Hepatocyte (in vitro differentiated cells): ENCODE data around the gene KRTCAP3. TPM values are rescaled to one million over a fixed set of nuclear protein-coding genes. Genes with fewer than 3 reads are reported as not detected.

Experiments
- DNase-seq: peaks from one replicate; pipeline ENCODE4 v3.0.0-alpha.2; 2016; ENCODE audit warnings: low spot score
- H2AFZ ChIP-seq: fragments of 200-600 bp; sonication (generic); 2 replicates; pipeline ENCODE4 v1.6.0; 2016; ENCODE audit warnings: antibody characterized with exemption, mild to moderate bottlenecking
- H3K27ac ChIP-seq: fragments of 200-600 bp; sonication (generic); 2 replicates; pipeline ENCODE4 v1.5.1; 2016; ENCODE audit warnings: mild to moderate bottlenecking
- H3K27me3 ChIP-seq: fragments of 200-600 bp; sonication (generic); 2 replicates; pipeline ENCODE4 v1.6.1; 2016
- H3K36me3 ChIP-seq: fragments of 200-600 bp; sonication (generic); replicated peaks from 2 replicates; pipeline ENCODE4 v1.5.1; 2016; ENCODE audit warnings: low read depth; ENCODE audit not compliant: insufficient read depth
- H3K4me1 ChIP-seq: fragments of 200-600 bp; sonication (generic); 2 replicates; pipeline ENCODE4 v1.5.1; 2016; ENCODE audit warnings: mild to moderate bottlenecking, moderate library complexity; ENCODE audit not compliant: insufficient read depth
- H3K4me2 ChIP-seq: fragments of 200-600 bp; sonication (generic); 2 replicates; pipeline ENCODE4 v1.6.0; 2016
- H3K4me3 ChIP-seq: fragments of 200-600 bp; sonication (generic); 2 replicates; pipeline ENCODE4 v1.5.1; 2016; ENCODE audit warnings: mild to moderate bottlenecking
- H3K79me2 ChIP-seq: fragments of 200-600 bp; sonication (generic); 2 replicates; pipeline ENCODE4 v1.6.0; 2017; ENCODE audit warnings: mild to moderate bottlenecking
- H3K9me2 ChIP-seq: fragments of 200-600 bp; sonication (generic); replicated peaks from 2 replicates; pipeline ENCODE4 v1.6.0; 2017; ENCODE audit warnings: mild to moderate bottlenecking; ENCODE audit not compliant: insufficient read depth
- H3K9me3 ChIP-seq: fragments of 200-600 bp; sonication (generic); 2 replicates; pipeline ENCODE4 v1.5.1; 2016; ENCODE audit warnings: low read depth, mild to moderate bottlenecking
- H4K20me1 ChIP-seq: fragments of 200-600 bp; sonication (generic); 2 replicates; pipeline ENCODE4 v1.6.0; 2016; ENCODE audit warnings: mild to moderate bottlenecking; ENCODE audit not compliant: insufficient read depth, poor library complexity, severe bottlenecking
- CTCF ChIP-seq: fragments of 200-600 bp; sonication (generic); IDR thresholded peaks from 2 replicates; pipeline ENCODE4 v1.5.1; 2016; ENCODE audit warnings: antibody characterized with exemption, mild to moderate bottlenecking; ENCODE audit not compliant: poor library complexity
- EZH2 ChIP-seq: fragments of 200-600 bp; sonication (generic); IDR thresholded peaks from 2 replicates; pipeline ENCODE4 v1.6.1; 2016; ENCODE audit warnings: antibody characterized with exemption, mild to moderate bottlenecking, borderline replicate concordance
- EZH2phosphoT487 ChIP-seq: fragments of 200-600 bp; sonication (generic); IDR thresholded peaks from one replicate; pipeline ENCODE4 v1.6.1; 2018; ENCODE audit warnings: antibody characterized with exemption, mild to moderate bottlenecking, low read depth, moderate library complexity; ENCODE audit not compliant: unreplicated experiment, severe bottlenecking
- WGBS: methylation state at CpG from one replicate; pipeline ENCODE4 v1.1.6; 2016; ENCODE audit warnings: low lambda C conversion rate; ENCODE audit errors: missing lambda C conversion rate; 5-methylcytosine and 5-hydroxymethylcytosine counted together
- polyA plus RNA-seq: library from polyadenylated mRNA; unstranded; fragments of >200 nt; fragmentation: Nextera tagmentation; extraction: Ambion mirVana; gene quantifications from 2 replicates; pipeline ENCODE4 v1.2.1, GENCODE V29; 2016
- small RNA-seq: library from RNA; depleted of rRNA; stranded (forward); fragments of <200 nt; gene quantifications from one replicate; pipeline ENCODE3, GENCODE V24; 2014
- total RNA-seq: library from RNA; depleted of rRNA; stranded (reverse); fragments of >200 nt; gene quantifications from 2 replicates; pipeline ENCODE4 v1.2.3, GENCODE V29; 2014

The KRTCAP3 gene
- total and polyA plus RNA-seq, 2 experiments from 2014 or later, result 19.3 to 23.3 TPM

- TF ChIP-seq EZH2phosphoT487 (no peak), EZH2 (no peak), CTCF (no peak)
- peak; percentile 100 for DNase-seq
- Histone ChIP-seq H3K27ac (peak within 1 kb of the TSS; percentile 74), H2AFZ (peak within 1 kb of the TSS; percentile 66), H3K9me3 (no peaks in the 10 kb centered on the region), H3K27me3 (no peaks in the 10 kb centered on the region), H3K4me1 (peaks cover 10% of the 10 kb centered on the region), H3K36me3 (no peaks in the 10 kb centered on the region), H3K4me2 (peak within 1 kb of the TSS; percentile 79), H3K4me3 (peak within 1 kb of the TSS; percentile 18), H3K79me2 (peaks cover 8% of the 10 kb centered on the region), H3K9me2 (no peaks in the 10 kb centered on the region), H4K20me1 (no peaks in the 10 kb centered on the region)
- WGBS, result 10% methylated on average over 43 of the region's 43 CpGs
Measured at GRCh38 chr2:27489498-27490397, 47.6 kb downstream of the KRTCAP3 start, which contains the start of gene IFT172. Gene IFT172 (minus strand): TSS chr2:27489743. CDS start chr2:27489653, 90 bp downstream.

GRCh38 chr2:27492557-27492956, 50.4 kb downstream of the KRTCAP3 start:
- Histone ChIP-seq H3K4me2 (no peak overlapping the region), H3K36me3 (no peaks in the 10 kb centered on the region), H4K20me1 (no peaks in the 10 kb centered on the region), H3K9me3 (no peaks in the 10 kb centered on the region), H3K27ac (no peak overlapping the region), H3K79me2 (peaks cover 4% of the 10 kb centered on the region), H3K4me1 (peaks cover 15% of the 10 kb centered on the region), H3K9me2 (no peaks in the 10 kb centered on the region), H3K4me3 (no peak overlapping the region), H3K27me3 (no peaks in the 10 kb centered on the region), H2AFZ (no peak overlapping the region)
- no peak for DNase-seq
- TF ChIP-seq EZH2phosphoT487 (no peak), EZH2 (no peak)
- WGBS, result 87% methylated on average over 4 of the region's 4 CpGs

GRCh38 chr2:27493948-27494283, 51.7 kb downstream of the KRTCAP3 start:
- Histone ChIP-seq H3K9me2 (no peaks in the 10 kb centered on the region), H3K4me2 (peak overlapping the region; percentile 98), H4K20me1 (no peaks in the 10 kb centered on the region), H3K27me3 (no peaks in the 10 kb centered on the region), H3K36me3 (no peaks in the 10 kb centered on the region), H2AFZ (no peak overlapping the region), H3K79me2 (no peaks in the 10 kb centered on the region), H3K27ac (no peak overlapping the region), H3K4me1 (peaks cover 11% of the 10 kb centered on the region), H3K4me3 (no peak overlapping the region), H3K9me3 (no peaks in the 10 kb centered on the region)
- TF ChIP-seq EZH2phosphoT487, result no peak
- no peak for DNase-seq
- WGBS, result 85% methylated on average over 13 of the region's 13 CpGs

Small RNAs within 50 kb of the gene (small RNA-seq; reads per million reads assigned to genes)
- gene RNU6-986P, result not detected

Other genes with a start within 250 kb of the KRTCAP3 start
- 161 and 173 TPM in 2 replicates for gene ATRAID, start 230.3 kb upstream of the KRTCAP3 start, total RNA-seq
- gene ATRAID, start 230.3 kb upstream of the KRTCAP3 start, polyA plus RNA-seq, result 259 and 281 TPM in 2 replicates
- 65.8 and 72.3 TPM in 2 replicates for gene SLC5A6, start 230.1 kb upstream of the KRTCAP3 start, total RNA-seq
- gene SLC5A6, start 230.1 kb upstream of the KRTCAP3 start, polyA plus RNA-seq, result 58.9 and 66.6 TPM in 2 replicates
- 13.2 and 16.6 TPM in 2 replicates for gene CAD, start 225.0 kb upstream of the KRTCAP3 start, total RNA-seq
- 20.7 TPM in 2 replicates for gene CAD, start 225.0 kb upstream of the KRTCAP3 start, polyA plus RNA-seq
- gene SLC30A3, start 179.3 kb upstream of the KRTCAP3 start, total RNA-seq, result 0.20 TPM in 1 of 2 replicates, not detected in the other
- not detected in 2 replicates for gene SLC30A3, start 179.3 kb upstream of the KRTCAP3 start, polyA plus RNA-seq
- gene DNAJC5G, start 166.9 kb upstream of the KRTCAP3 start, total RNA-seq, result not detected in 2 replicates
- gene DNAJC5G, start 166.9 kb upstream of the KRTCAP3 start, polyA plus RNA-seq, result not detected in 2 replicates
- not detected in 2 replicates for gene TRIM54, start 160.0 kb upstream of the KRTCAP3 start, total RNA-seq
- gene TRIM54, start 160.0 kb upstream of the KRTCAP3 start, polyA plus RNA-seq, result not detected in 2 replicates
- 1.4 and 2.9 TPM in 2 replicates for gene UCN, start 133.9 kb upstream of the KRTCAP3 start, total RNA-seq
- gene UCN, start 133.9 kb upstream of the KRTCAP3 start, polyA plus RNA-seq, result 1.0 and 2.6 TPM in 2 replicates
- gene MPV17, start 119.3 kb upstream of the KRTCAP3 start, total RNA-seq, result 71.4 and 96.8 TPM in 2 replicates
- 111 and 131 TPM in 2 replicates for gene MPV17, start 119.3 kb upstream of the KRTCAP3 start, polyA plus RNA-seq
- gene GTF3C2, start 85.6 kb upstream of the KRTCAP3 start, total RNA-seq, result 51.3 and 53.3 TPM in 2 replicates
- 46.8 and 58.0 TPM in 2 replicates for gene GTF3C2, start 85.6 kb upstream of the KRTCAP3 start, polyA plus RNA-seq
- 28.0 and 28.7 TPM in 2 replicates for gene EIF2B4, start 72.0 kb upstream of the KRTCAP3 start, total RNA-seq
- gene EIF2B4, start 72.0 kb upstream of the KRTCAP3 start, polyA plus RNA-seq, result 67.5 and 68.7 TPM in 2 replicates
- gene SNX17, start 71.8 kb upstream of the KRTCAP3 start, total RNA-seq, result 81.8 and 88.7 TPM in 2 replicates
- 105 and 109 TPM in 2 replicates for gene SNX17, start 71.8 kb upstream of the KRTCAP3 start, polyA plus RNA-seq
- gene ZNF513, start 61.6 kb upstream of the KRTCAP3 start, total RNA-seq, result 16.0 and 20.6 TPM in 2 replicates
- gene ZNF513, start 61.6 kb upstream of the KRTCAP3 start, polyA plus RNA-seq, result 26.1 and 36.4 TPM in 2 replicates
- gene PPM1G, start 32.8 kb upstream of the KRTCAP3 start, total RNA-seq, result 60.6 and 64.9 TPM in 2 replicates
- 65.7 and 71.0 TPM in 2 replicates for gene PPM1G, start 32.8 kb upstream of the KRTCAP3 start, polyA plus RNA-seq
- 114 and 127 TPM in 2 replicates for gene NRBP1, start 13.8 kb upstream of the KRTCAP3 start, total RNA-seq
- gene NRBP1, start 13.8 kb upstream of the KRTCAP3 start, polyA plus RNA-seq, result 157 and 165 TPM in 2 replicates
- 12.2 and 13.0 TPM in 2 replicates for gene IFT172, start 47.4 kb downstream of the KRTCAP3 start, total RNA-seq
- gene IFT172, start 47.4 kb downstream of the KRTCAP3 start, polyA plus RNA-seq, result 13.3 and 14.4 TPM in 2 replicates
- 15.6 and 16.3 TPM in 2 replicates for gene FNDC4, start 52.8 kb downstream of the KRTCAP3 start, total RNA-seq
- 21.4 and 24.2 TPM in 2 replicates for gene FNDC4, start 52.8 kb downstream of the KRTCAP3 start, polyA plus RNA-seq
- 7.2 and 7.4 TPM in 2 replicates for gene GCKR, start 54.5 kb downstream of the KRTCAP3 start, total RNA-seq
- 7.6 and 8.7 TPM in 2 replicates for gene GCKR, start 54.5 kb downstream of the KRTCAP3 start, polyA plus RNA-seq
- gene ZNF512, start 140.7 kb downstream of the KRTCAP3 start, total RNA-seq, result 27.7 and 30.7 TPM in 2 replicates
- gene ZNF512, start 140.7 kb downstream of the KRTCAP3 start, polyA plus RNA-seq, result 13.7 and 19.9 TPM in 2 replicates
- 2.7 and 4.4 TPM in 2 replicates for gene CCDC121, start 186.6 kb downstream of the KRTCAP3 start, total RNA-seq
- gene CCDC121, start 186.6 kb downstream of the KRTCAP3 start, polyA plus RNA-seq, result 2.7 and 5.4 TPM in 2 replicates
- 35.8 and 36.5 TPM in 2 replicates for gene GPN1, start 186.7 kb downstream of the KRTCAP3 start, total RNA-seq
- 30.1 and 46.7 TPM in 2 replicates for gene GPN1, start 186.7 kb downstream of the KRTCAP3 start, polyA plus RNA-seq
- gene SUPT7L, start 221.2 kb downstream of the KRTCAP3 start, total RNA-seq, result 32.3 and 43.3 TPM in 2 replicates
- gene SUPT7L, start 221.2 kb downstream of the KRTCAP3 start, polyA plus RNA-seq, result 27.3 and 30.7 TPM in 2 replicates
- 20.6 and 21.1 TPM in 2 replicates for gene SLC4A1AP, start 221.5 kb downstream of the KRTCAP3 start, total RNA-seq
- 21.9 and 22.1 TPM in 2 replicates for gene SLC4A1AP, start 221.5 kb downstream of the KRTCAP3 start, polyA plus RNA-seq